ENCODE results near the gene SHROOM3.

GRCh38 chr4:76485450-76485849 lies 50.4 kb downstream of the SHROOM3 start:
- no peak for TF ChIP-seq CTCF (IDR thresholded peaks at IDR 0.05)
- TF ChIP-seq EP300 (IDR thresholded peaks at IDR 0.05) = no peak
- TF ChIP-seq POLR2A (IDR thresholded peaks at IDR 0.05) = no peak
- TF ChIP-seq POLR2AphosphoS5 (IDR thresholded peaks at IDR 0.05) = no peak
